Measurements from ENCODE around the gene FARSB.

DNA sequence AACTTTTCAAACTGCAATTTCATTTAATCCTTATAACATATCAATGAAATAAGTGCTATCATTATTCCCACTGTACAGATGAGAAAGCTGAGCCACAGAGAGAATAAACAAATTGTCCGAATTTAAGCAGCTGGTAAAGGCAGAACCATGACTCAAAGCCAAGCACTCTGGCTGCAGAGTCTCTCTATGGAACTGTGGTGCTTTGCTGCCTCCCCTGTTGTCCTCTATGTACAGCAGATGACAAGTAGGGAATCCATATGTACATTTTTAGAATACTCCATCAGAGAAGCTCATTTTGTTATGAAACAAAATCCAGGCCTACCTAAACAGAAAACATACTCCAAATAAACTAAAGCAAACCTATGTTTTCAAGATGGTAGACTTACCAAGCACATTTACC, 45.1 kb downstream of the FARSB start:
- TF ChIP-seq CTCF (conservative IDR thresholded peaks at IDR 0.05 in 1 of 2, IDR thresholded peaks at IDR 0.05 in 1 of 2; ENCODE audit: low read depth in 1 of 2, low read length in 2 of 2): peak; percentile 10 to 19
- TF ChIP-seq EZH2 (IDR thresholded peaks at IDR 0.05; ENCODE audit: low read length, missing control alignments): no peak

All from fibroblast of lung (primary cell).